ENCODE data around the gene TBCB.
A peak's percentile ranks its signal among the peaks of the same experiment; 100 is the strongest.

The TBCB gene

GRCh38 chr19:36144624-36145023, 29.4 kb downstream of the TBCB start:
- no CpG with 5 or more reads among the region's 6 CpGs for WGBS, 2 donors (ENCODE audit: extremely low coverage in 2 of 2, insufficient read length in 2 of 2, insufficient replicate concordance in 1 of 2)
- no peak overlapping the region for H2BK12ac ChIP-seq (ENCODE audit: low read length)
- no peak overlapping the region for H3K23ac ChIP-seq (ENCODE audit: low read depth, low read length, poor library complexity)
- peaks cover 0 to 7% of the 10 kb centered on the region in 2 donors for H3K4me1 ChIP-seq (ENCODE audit: control insufficient read depth in 2 of 2, insufficient read depth in 1 of 2, low read depth in 1 of 2, low read length in 2 of 2)
- no peak overlapping the region for H4K8ac ChIP-seq (ENCODE audit: low read depth, low read length)
- no peak overlapping the region for H3K4me2 ChIP-seq (ENCODE audit: insufficient read depth, low read length, poor library complexity, severe bottlenecking)
- H3K27me3 ChIP-seq (ENCODE audit: control insufficient read depth in 3 of 3, insufficient read depth in 3 of 3, low read depth in 1 of 3, low read length in 3 of 3) = no peaks in the 10 kb centered on the region
- DNase-seq (ENCODE audit: low spot score) = no peak
- no peak overlapping the region for H2AFZ ChIP-seq (ENCODE audit: low read length)
- H3K27ac ChIP-seq (replicated peaks; ENCODE audit: low read length) = no peak overlapping the region
- no peak overlapping the region for H2BK120ac ChIP-seq (ENCODE audit: low read depth, low read length)
- no peak overlapping the region for H4K91ac ChIP-seq (ENCODE audit: low read depth, low read length, poor library complexity)
- no peak overlapping the region for H3K4ac ChIP-seq (ENCODE audit: low read length)
- H3K4me3 ChIP-seq (ENCODE audit: low read length in 2 of 2) = no peak overlapping the region
- H2BK15ac ChIP-seq (ENCODE audit: low read length) = no peak overlapping the region
- H3K36me3 ChIP-seq (replicated peaks in 1 of 2; ENCODE audit: control insufficient read depth in 2 of 2, insufficient read depth in 2 of 2, low read length in 2 of 2) = peaks cover 46 to 73% of the 10 kb centered on the region in 2 donors
- peaks cover 12% of the 10 kb centered on the region for H3K79me1 ChIP-seq (ENCODE audit: low read depth, low read length)
- no peak overlapping the region for H2AK5ac ChIP-seq (ENCODE audit: low read depth, low read length)
- H3K9me3 ChIP-seq (replicated peaks in 1 of 2; ENCODE audit: control insufficient read depth in 2 of 2, insufficient read depth in 1 of 2, low read depth in 1 of 2, low read length in 2 of 2) = peaks cover 0 to 3% of the 10 kb centered on the region in 2 donors
- no peak overlapping the region for H2BK5ac ChIP-seq (ENCODE audit: low read length)
- no peak overlapping the region for H3K14ac ChIP-seq (ENCODE audit: low read length)
- no peak overlapping the region for H3K9ac ChIP-seq (ENCODE audit: low read depth, low read length, poor library complexity)
- H3K18ac ChIP-seq (ENCODE audit: low read length) = no peak overlapping the region

GRCh38 chr19:36149673-36150406, 34.6 kb downstream of the TBCB start:
- Histone ChIP-seq H3K79me1 (ENCODE audit: low read depth, low read length) (peaks cover 2% of the 10 kb centered on the region), H2BK12ac (ENCODE audit: low read length) (no peak overlapping the region), H2AK5ac (ENCODE audit: low read depth, low read length) (no peak overlapping the region), H3K9me3 (replicated peaks in 1 of 2; ENCODE audit: control insufficient read depth in 2 of 2, insufficient read depth in 1 of 2, low read depth in 1 of 2, low read length in 2 of 2) (peaks cover 0 to 3% of the 10 kb centered on the region in 2 donors), H2BK120ac (ENCODE audit: low read depth, low read length) (no peak overlapping the region), H4K91ac (ENCODE audit: low read depth, low read length, poor library complexity) (no peak overlapping the region), H3K9ac (ENCODE audit: low read depth, low read length, poor library complexity) (no peak overlapping the region), H3K4ac (ENCODE audit: low read length) (no peak overlapping the region), H2BK15ac (ENCODE audit: low read length) (no peak overlapping the region), H3K18ac (ENCODE audit: low read length) (no peak overlapping the region), H3K4me3 (ENCODE audit: low read length in 2 of 2) (no peak overlapping the region), H3K36me3 (replicated peaks in 1 of 2; ENCODE audit: control insufficient read depth in 2 of 2, insufficient read depth in 2 of 2, low read length in 2 of 2) (peaks cover 46 to 68% of the 10 kb centered on the region in 2 donors), H3K27me3 (ENCODE audit: control insufficient read depth in 3 of 3, insufficient read depth in 3 of 3, low read depth in 1 of 3, low read length in 3 of 3) (no peaks in the 10 kb centered on the region), H3K4me1 (ENCODE audit: control insufficient read depth in 2 of 2, insufficient read depth in 1 of 2, low read depth in 1 of 2, low read length in 2 of 2) (no peaks in the 10 kb centered on the region), H3K4me2 (ENCODE audit: insufficient read depth, low read length, poor library complexity, severe bottlenecking) (no peak overlapping the region), H3K23ac (ENCODE audit: low read depth, low read length, poor library complexity) (no peak overlapping the region), H3K27ac (replicated peaks; ENCODE audit: low read length) (no peak overlapping the region), H2AFZ (ENCODE audit: low read length) (no peak overlapping the region), H4K8ac (ENCODE audit: low read depth, low read length) (no peak overlapping the region), H3K14ac (ENCODE audit: low read length) (no peak overlapping the region), H2BK5ac (ENCODE audit: low read length) (no peak overlapping the region)
- WGBS, 2 donors (ENCODE audit: extremely low coverage in 2 of 2, insufficient read length in 2 of 2, insufficient replicate concordance in 1 of 2) = no CpG with 5 or more reads among the region's 13 CpGs
- no peak for DNase-seq (ENCODE audit: low spot score)

- no peak overlapping the region for H3K4me3 ChIP-seq (ENCODE audit: low read length in 2 of 2)
- H3K27ac ChIP-seq (replicated peaks; ENCODE audit: low read length) = no peak overlapping the region
- no peak overlapping the region for H3K4me2 ChIP-seq (ENCODE audit: insufficient read depth, low read length, poor library complexity, severe bottlenecking)
- H4K8ac ChIP-seq (ENCODE audit: low read depth, low read length) = no peak overlapping the region
- no peak overlapping the region for H2BK15ac ChIP-seq (ENCODE audit: low read length)
- no peak overlapping the region for H3K23ac ChIP-seq (ENCODE audit: low read depth, low read length, poor library complexity)
- H2AFZ ChIP-seq (ENCODE audit: low read length) = no peak overlapping the region
- H3K4me1 ChIP-seq (ENCODE audit: control insufficient read depth in 2 of 2, insufficient read depth in 1 of 2, low read depth in 1 of 2, low read length in 2 of 2) = no peaks in the 10 kb centered on the region
- H2BK5ac ChIP-seq (ENCODE audit: low read length) = no peak overlapping the region
- peak overlapping the region; percentile 26 for H2AK5ac ChIP-seq (ENCODE audit: low read depth, low read length)
- no peak overlapping the region for H2BK120ac ChIP-seq (ENCODE audit: low read depth, low read length)
- H3K9ac ChIP-seq (ENCODE audit: low read depth, low read length, poor library complexity) = peak overlapping the region; percentile 30
- no peak overlapping the region for H4K91ac ChIP-seq (ENCODE audit: low read depth, low read length, poor library complexity)
- no peak overlapping the region for H3K4ac ChIP-seq (ENCODE audit: low read length)
- no peak for DNase-seq (ENCODE audit: low spot score)
- no peaks in the 10 kb centered on the region for H3K27me3 ChIP-seq (ENCODE audit: control insufficient read depth in 3 of 3, insufficient read depth in 3 of 3, low read depth in 1 of 3, low read length in 3 of 3)
- WGBS, 2 donors (ENCODE audit: extremely low coverage in 2 of 2, insufficient read length in 2 of 2, insufficient replicate concordance in 1 of 2) = no CpG with 5 or more reads among the region's 5 CpGs
- H3K9me3 ChIP-seq (replicated peaks in 1 of 2; ENCODE audit: control insufficient read depth in 2 of 2, insufficient read depth in 1 of 2, low read depth in 1 of 2, low read length in 2 of 2) = peaks cover 0 to 3% of the 10 kb centered on the region in 2 donors
- H3K14ac ChIP-seq (ENCODE audit: low read length) = no peak overlapping the region
- peaks cover 2% of the 10 kb centered on the region for H3K79me1 ChIP-seq (ENCODE audit: low read depth, low read length)
- H2BK12ac ChIP-seq (ENCODE audit: low read length) = no peak overlapping the region
- no peak overlapping the region for H3K18ac ChIP-seq (ENCODE audit: low read length)
- peaks cover 43 to 61% of the 10 kb centered on the region in 2 donors for H3K36me3 ChIP-seq (replicated peaks in 1 of 2; ENCODE audit: control insufficient read depth in 2 of 2, insufficient read depth in 2 of 2, low read length in 2 of 2)
These were observed 35.3 kb downstream of the TBCB start for GRCh38 chr19:36150586-36150985.

- Histone ChIP-seq H3K14ac (ENCODE audit: low read length) (no peak overlapping the region), H3K18ac (ENCODE audit: low read length) (peak overlapping the region; percentile 28), H3K4me1 (ENCODE audit: control insufficient read depth in 2 of 2, insufficient read depth in 1 of 2, low read depth in 1 of 2, low read length in 2 of 2) (no peaks in the 10 kb centered on the region), H2BK120ac (ENCODE audit: low read depth, low read length) (no peak overlapping the region), H3K9me3 (replicated peaks in 1 of 2; ENCODE audit: control insufficient read depth in 2 of 2, insufficient read depth in 1 of 2, low read depth in 1 of 2, low read length in 2 of 2) (peaks cover 0 to 2% of the 10 kb centered on the region in 2 donors), H4K8ac (ENCODE audit: low read depth, low read length) (peak overlapping the region; percentile 99), H3K27ac (replicated peaks; ENCODE audit: low read length) (no peak overlapping the region), H3K4ac (ENCODE audit: low read length) (no peak overlapping the region), H3K27me3 (ENCODE audit: control insufficient read depth in 3 of 3, insufficient read depth in 3 of 3, low read depth in 1 of 3, low read length in 3 of 3) (no peaks in the 10 kb centered on the region), H2BK15ac (ENCODE audit: low read length) (no peak overlapping the region), H3K4me3 (ENCODE audit: low read length in 2 of 2) (peak overlapping the region in 1 of 2 donors; percentile 6), H2AK5ac (ENCODE audit: low read depth, low read length) (no peak overlapping the region), H3K9ac (ENCODE audit: low read depth, low read length, poor library complexity) (no peak overlapping the region), H3K79me1 (ENCODE audit: low read depth, low read length) (peaks cover 2% of the 10 kb centered on the region), H3K4me2 (ENCODE audit: insufficient read depth, low read length, poor library complexity, severe bottlenecking) (no peak overlapping the region), H2BK12ac (ENCODE audit: low read length) (peak overlapping the region; percentile 41), H2BK5ac (ENCODE audit: low read length) (no peak overlapping the region), H2AFZ (ENCODE audit: low read length) (no peak overlapping the region), H3K23ac (ENCODE audit: low read depth, low read length, poor library complexity) (peak overlapping the region; percentile 96), H4K91ac (ENCODE audit: low read depth, low read length, poor library complexity) (no peak overlapping the region), H3K36me3 (replicated peaks in 1 of 2; ENCODE audit: control insufficient read depth in 2 of 2, insufficient read depth in 2 of 2, low read length in 2 of 2) (peaks cover 35 to 53% of the 10 kb centered on the region in 2 donors)
- no peak for DNase-seq (ENCODE audit: low spot score)
- WGBS, 2 donors (ENCODE audit: extremely low coverage in 2 of 2, insufficient read length in 2 of 2, insufficient replicate concordance in 1 of 2) = no CpG with 5 or more reads among the region's 47 CpGs
These were observed 36.1 kb downstream of the TBCB start for GRCh38 chr19:36151144-36152018.

All from neuronal stem cell (in vitro differentiated cells).